OCI-LY1 (cell line): ENCODE measurements around the gene CCDC66.

Experiments
- H2AFZ ChIP-seq: fragments of 200-600 bp; sonication (generic), shearing (Covaris generic); 2 replicates; pipeline ENCODE4 v1.6.0; 2014; ENCODE audit warnings: antibody characterized with exemption, mild to moderate bottlenecking, low read length
- H3F3A ChIP-seq: fragments of 200-600 bp; sonication (generic), shearing (Covaris generic); 2 replicates; pipeline ENCODE4 v1.6.0; 2014; ENCODE audit warnings: mild to moderate bottlenecking, antibody characterized with exemption, low read length, moderate library complexity; ENCODE audit not compliant: insufficient read depth
- H3K27ac ChIP-seq: fragments of 200-600 bp; sonication (generic); 2 replicates; pipeline ENCODE4 v1.5.1; 2014; ENCODE audit warnings: low read length, mixed run types, mild to moderate bottlenecking, low read depth; ENCODE audit not compliant: poor library complexity, severe bottlenecking
- H3K27me3 ChIP-seq: fragments of 200-600 bp; sonication (generic); 2 replicates; pipeline ENCODE4 v1.6.0; 2014; ENCODE audit warnings: antibody characterized with exemption, mild to moderate bottlenecking, low read length, moderate library complexity; ENCODE audit not compliant: insufficient read depth
- H3K36me3 ChIP-seq: fragments of 200-600 bp; sonication (generic); 2 replicates; pipeline ENCODE4 v1.6.1; 2014; ENCODE audit warnings: mild to moderate bottlenecking, antibody characterized with exemption, low read length, moderate library complexity, mixed read lengths; ENCODE audit not compliant: insufficient read depth
- H3K4me1 ChIP-seq: fragments of 200-600 bp; sonication (generic); 2 replicates; pipeline ENCODE4 v1.5.1; 2014; ENCODE audit warnings: mild to moderate bottlenecking, low read length, moderate library complexity; ENCODE audit not compliant: insufficient read depth, severe bottlenecking
- H3K4me2 ChIP-seq: fragments of 200-600 bp; sonication (generic), shearing (Covaris generic); 2 replicates; pipeline ENCODE4 v1.6.1; 2014; ENCODE audit warnings: low read length
- H3K4me3 ChIP-seq: fragments of 200-600 bp; sonication (generic); 2 replicates; pipeline ENCODE4 v1.5.1; 2014; ENCODE audit warnings: low read length, low read depth, mild to moderate bottlenecking, mixed read lengths; ENCODE audit not compliant: poor library complexity, severe bottlenecking
- H3K79me2 ChIP-seq: fragments of 200-600 bp; shearing (Covaris generic); 2 replicates; pipeline ENCODE4 v1.6.1; 2016; ENCODE audit warnings: mixed run types, low read length, mixed read lengths; ENCODE audit not compliant: insufficient read depth
- H3K9ac ChIP-seq: fragments of 200-600 bp; sonication (generic), shearing (Covaris generic); 2 replicates; pipeline ENCODE4 v1.6.1; 2014; ENCODE audit warnings: mild to moderate bottlenecking, low read length, mixed read lengths
- H3K9me2 ChIP-seq: fragments of 200-600 bp; sonication (generic), shearing (Covaris generic); 2 replicates; pipeline ENCODE4 v1.6.1; 2014; ENCODE audit warnings: low read depth, mild to moderate bottlenecking, low read length, mixed read lengths
- H3K9me3 ChIP-seq: fragments of 200-600 bp; shearing (Covaris generic); 2 replicates; pipeline ENCODE4 v1.6.1; 2014; ENCODE audit warnings: low read length, mixed read lengths
- H4K20me1 ChIP-seq: fragments of 200-600 bp; sonication (generic), shearing (Covaris generic); 2 replicates; pipeline ENCODE4 v1.6.0; 2016; ENCODE audit warnings: mild to moderate bottlenecking, low read length; ENCODE audit not compliant: insufficient read depth
- EZH2 ChIP-seq: fragments of 200-600 bp; sonication (generic), shearing (Covaris generic); IDR thresholded peaks from 2 replicates; pipeline ENCODE4 v1.8.0; 2017; ENCODE audit warnings: borderline replicate concordance, mixed run types, mild to moderate bottlenecking, antibody characterized with exemption, low read length, moderate library complexity, mixed read lengths
- TF ChIP-seq, protein P1 (sequence below): fragments of 200-600 bp; sonication (generic), shearing (Covaris generic); IDR thresholded peaks from 2 replicates; pipeline ENCODE4 v1.5.1; 2017; ENCODE audit warnings: mild to moderate bottlenecking, antibody characterized with exemption, low read length, moderate library complexity, mixed read lengths

CCDC66 gene

DNA sequence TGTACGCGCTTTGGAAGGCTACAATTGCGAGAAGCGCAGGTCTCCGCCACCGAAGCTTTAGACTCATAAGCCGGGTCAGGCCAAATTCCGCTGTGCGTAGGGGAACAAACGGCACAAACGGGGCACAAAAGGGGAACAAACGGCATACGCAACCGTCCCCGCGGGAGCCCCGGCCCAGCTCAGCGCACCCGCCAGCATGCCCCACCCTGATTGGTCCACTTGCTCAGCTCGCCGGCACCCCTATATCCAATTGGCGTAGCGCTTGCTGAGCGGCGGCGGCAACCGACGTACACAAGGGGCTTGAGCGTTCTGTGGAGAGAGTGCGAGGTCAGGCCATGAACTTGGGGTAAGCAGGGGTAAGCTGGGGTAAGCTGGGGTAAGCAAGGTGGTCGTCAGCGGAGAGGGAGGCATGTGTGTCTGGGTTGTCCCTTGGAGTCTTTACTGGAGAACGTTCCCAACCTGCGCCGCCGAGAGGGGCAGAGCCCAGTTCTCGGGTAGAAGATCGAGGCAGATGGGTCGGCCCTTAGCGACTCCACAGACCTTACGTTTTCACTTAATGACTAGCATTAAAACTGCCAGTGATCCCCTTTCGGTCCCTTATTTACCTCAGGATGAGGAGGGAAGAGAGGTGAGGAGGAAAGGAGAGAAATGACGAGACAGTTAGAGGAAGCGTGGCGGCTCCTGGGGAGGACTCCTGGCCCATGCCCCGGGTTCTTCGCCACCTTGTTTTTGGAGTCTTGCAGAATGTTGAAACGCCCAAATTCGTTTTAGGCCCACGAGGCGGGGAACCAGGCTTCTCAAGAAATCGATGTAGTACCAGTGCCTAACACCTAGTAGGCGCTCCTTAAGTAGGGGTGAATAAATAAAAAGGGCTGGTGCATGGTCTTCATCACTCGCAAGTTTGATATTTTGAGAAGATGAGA, at the start of gene CCDC66:
CCDC66 (plus strand) TSS at position 268 of the 923 bp plus-strand sequence; CDS start at position 336, 68 bp downstream.
- Histone ChIP-seq H3K4me1 (peaks cover 18% of the 10 kb centered on the region), H3F3A (no peaks in the 10 kb centered on the region), H3K27me3 (no peaks in the 10 kb centered on the region), H3K79me2 (peaks cover 13% of the 10 kb centered on the region), H3K36me3 (peaks cover 33% of the 10 kb centered on the region), H3K4me2 (peak within 1 kb of the TSS; percentile 77), H3K9me2 (no peaks in the 10 kb centered on the region), H3K9me3 (no peaks in the 10 kb centered on the region), H2AFZ (peak within 1 kb of the TSS; percentile 99; the same call in 1 of the 2 replicates), H3K27ac (peak within 1 kb of the TSS; percentile 85), H3K4me3 (peak within 1 kb of the TSS; percentile 78), H3K9ac (peak within 1 kb of the TSS; percentile 83), H4K20me1 (no peaks in the 10 kb centered on the region)
- no peak for TF ChIP-seq EZH2
- TF ChIP-seq, protein P1, sequence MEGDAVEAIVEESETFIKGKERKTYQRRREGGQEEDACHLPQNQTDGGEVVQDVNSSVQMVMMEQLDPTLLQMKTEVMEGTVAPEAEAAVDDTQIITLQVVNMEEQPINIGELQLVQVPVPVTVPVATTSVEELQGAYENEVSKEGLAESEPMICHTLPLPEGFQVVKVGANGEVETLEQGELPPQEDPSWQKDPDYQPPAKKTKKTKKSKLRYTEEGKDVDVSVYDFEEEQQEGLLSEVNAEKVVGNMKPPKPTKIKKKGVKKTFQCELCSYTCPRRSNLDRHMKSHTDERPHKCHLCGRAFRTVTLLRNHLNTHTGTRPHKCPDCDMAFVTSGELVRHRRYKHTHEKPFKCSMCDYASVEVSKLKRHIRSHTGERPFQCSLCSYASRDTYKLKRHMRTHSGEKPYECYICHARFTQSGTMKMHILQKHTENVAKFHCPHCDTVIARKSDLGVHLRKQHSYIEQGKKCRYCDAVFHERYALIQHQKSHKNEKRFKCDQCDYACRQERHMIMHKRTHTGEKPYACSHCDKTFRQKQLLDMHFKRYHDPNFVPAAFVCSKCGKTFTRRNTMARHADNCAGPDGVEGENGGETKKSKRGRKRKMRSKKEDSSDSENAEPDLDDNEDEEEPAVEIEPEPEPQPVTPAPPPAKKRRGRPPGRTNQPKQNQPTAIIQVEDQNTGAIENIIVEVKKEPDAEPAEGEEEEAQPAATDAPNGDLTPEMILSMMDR = peak; percentile 80

DNA sequence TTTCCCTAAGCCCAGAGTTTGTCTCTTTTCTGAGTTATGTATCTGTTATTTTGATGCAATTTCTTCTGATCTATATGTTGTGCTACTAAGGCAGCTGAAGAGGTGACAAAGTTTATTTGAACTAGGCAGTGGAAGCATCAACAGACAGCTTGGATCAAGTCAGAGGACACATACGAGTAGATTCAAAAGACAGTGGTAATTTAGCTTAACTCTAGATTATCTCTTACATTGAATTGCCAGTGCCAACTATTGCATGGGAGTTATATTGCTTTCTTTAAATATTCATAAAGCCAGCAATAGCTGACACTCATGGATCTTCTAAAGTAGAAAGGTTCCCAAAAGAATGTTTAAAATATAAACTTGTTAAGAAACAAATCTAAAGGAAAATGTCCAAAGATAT, 37.3 kb upstream of the CCDC66 start:
- Histone ChIP-seq H3K4me1 (no peaks in the 10 kb centered on the region), H3K9ac (no peak overlapping the region), H3K36me3 (no peaks in the 10 kb centered on the region), H3K79me2 (no peaks in the 10 kb centered on the region), H3K27ac (no peak overlapping the region), H3K9me3 (no peaks in the 10 kb centered on the region), H3K27me3 (no peaks in the 10 kb centered on the region), H3K4me3 (no peak overlapping the region), H3K4me2 (no peak overlapping the region), H3F3A (no peaks in the 10 kb centered on the region), H2AFZ (no peak overlapping the region), H3K9me2 (no peaks in the 10 kb centered on the region), H4K20me1 (no peaks in the 10 kb centered on the region)
- TF ChIP-seq, protein P1 = no peak
- TF ChIP-seq EZH2 = no peak

DNA sequence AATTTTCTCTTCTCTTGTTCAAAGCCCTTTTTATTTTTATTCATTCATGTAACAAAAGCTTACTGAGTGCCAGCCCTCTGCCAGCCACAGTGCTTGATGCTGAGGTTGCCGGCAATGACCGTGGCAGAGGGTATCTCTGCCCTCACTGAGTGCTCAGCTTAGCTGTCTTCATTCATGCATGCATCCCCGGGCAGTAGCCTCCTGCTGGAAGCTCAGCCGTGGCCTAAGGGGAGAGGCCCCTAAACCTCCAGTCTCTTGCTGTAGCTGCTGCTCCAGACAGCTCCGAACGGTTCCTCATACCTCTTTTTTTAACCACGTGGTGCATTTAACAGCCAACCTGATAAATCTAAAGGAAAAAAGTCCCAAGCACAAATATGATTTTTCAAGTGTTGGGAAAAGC, 34.6 kb upstream of the CCDC66 start:
- Histone ChIP-seq H3K9me3 (no peaks in the 10 kb centered on the region), H3K79me2 (no peaks in the 10 kb centered on the region), H3K4me2 (no peak overlapping the region), H3K9me2 (no peaks in the 10 kb centered on the region), H3K36me3 (no peaks in the 10 kb centered on the region), H3K4me1 (no peaks in the 10 kb centered on the region), H2AFZ (no peak overlapping the region), H4K20me1 (no peaks in the 10 kb centered on the region), H3K9ac (no peak overlapping the region), H3K27me3 (no peaks in the 10 kb centered on the region), H3K27ac (no peak overlapping the region), H3F3A (no peaks in the 10 kb centered on the region), H3K4me3 (no peak overlapping the region)
- TF ChIP-seq EZH2 = no peak
- TF ChIP-seq, protein P1 = no peak
